ENCODE data around the gene PHF21B.

The PHF21B gene

GRCh38 chr22:44907765-44908737 is 101.8 kb downstream of the PHF21B start:
- no peak for TF ChIP-seq CTCF (IDR thresholded peaks at IDR 0.05)

- no peak for TF ChIP-seq CTCF (IDR thresholded peaks at IDR 0.05)
Measured at GRCh38 chr22:44906999-44907644, 102.7 kb downstream of the PHF21B start.

DNA sequence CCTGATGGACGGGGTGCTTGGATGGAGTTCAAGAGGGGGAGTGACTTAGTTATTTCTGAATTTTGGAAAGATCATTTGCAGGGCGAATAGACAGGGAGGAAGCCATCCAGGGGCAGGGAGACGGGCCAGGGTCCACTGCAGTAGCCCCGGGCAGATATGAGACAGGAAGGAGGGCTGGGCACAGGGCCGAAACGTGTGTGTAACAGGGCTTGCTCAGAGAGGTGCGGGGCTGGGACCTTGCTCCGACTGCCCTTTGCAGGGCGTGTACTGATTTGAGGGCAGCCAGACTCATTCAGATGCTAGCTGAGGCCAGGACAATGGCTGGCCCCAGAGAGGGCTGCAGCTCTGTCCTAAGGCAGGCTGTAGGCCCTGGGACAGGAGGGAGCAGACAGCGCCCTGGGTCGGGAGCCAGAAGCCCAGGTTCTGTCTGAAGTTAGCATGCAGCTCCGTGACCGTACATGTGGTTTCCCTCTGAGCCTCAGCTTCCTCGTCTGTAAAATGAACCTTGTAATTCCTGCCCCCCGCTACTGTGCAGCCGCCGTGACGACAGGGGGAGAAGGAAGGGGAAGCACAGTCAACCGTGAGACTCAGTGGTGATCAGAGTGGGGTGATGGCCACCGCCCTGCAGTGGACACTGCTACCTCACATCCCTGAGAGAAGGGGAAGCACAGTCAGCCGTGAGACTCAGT is 103.4 kb downstream of the PHF21B start:
- TF ChIP-seq CTCF (IDR thresholded peaks at IDR 0.05) = no peak

DNA sequence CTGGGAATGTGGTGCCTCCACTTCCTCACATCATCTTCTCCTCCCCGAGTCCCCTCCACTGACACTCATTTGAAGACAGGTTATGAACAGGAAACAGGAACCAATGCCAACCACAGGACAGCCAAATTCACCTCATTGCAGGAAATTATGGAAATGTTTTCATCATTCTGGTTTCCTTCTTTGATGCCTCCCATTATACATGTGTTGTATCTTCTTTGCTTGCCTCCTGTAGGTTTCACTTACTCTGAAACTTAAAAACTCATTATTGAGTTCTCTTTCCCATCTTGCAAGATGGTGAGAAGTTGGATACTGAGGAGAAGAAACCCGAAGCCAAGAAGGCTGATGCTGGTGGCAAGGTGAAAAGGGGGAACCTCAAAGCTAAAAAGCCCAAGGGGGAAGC is 108.5 kb downstream of the PHF21B start:
- no peak for TF ChIP-seq CTCF (IDR thresholded peaks at IDR 0.05)

GRCh38 chr22:44898236-44898635 is 111.6 kb downstream of the PHF21B start:
- TF ChIP-seq CTCF (IDR thresholded peaks at IDR 0.05) = no peak

- no peak for TF ChIP-seq CTCF (IDR thresholded peaks at IDR 0.05)
Measured at GRCh38 chr22:44895296-44896055, 114.3 kb downstream of the PHF21B start.

DNA sequence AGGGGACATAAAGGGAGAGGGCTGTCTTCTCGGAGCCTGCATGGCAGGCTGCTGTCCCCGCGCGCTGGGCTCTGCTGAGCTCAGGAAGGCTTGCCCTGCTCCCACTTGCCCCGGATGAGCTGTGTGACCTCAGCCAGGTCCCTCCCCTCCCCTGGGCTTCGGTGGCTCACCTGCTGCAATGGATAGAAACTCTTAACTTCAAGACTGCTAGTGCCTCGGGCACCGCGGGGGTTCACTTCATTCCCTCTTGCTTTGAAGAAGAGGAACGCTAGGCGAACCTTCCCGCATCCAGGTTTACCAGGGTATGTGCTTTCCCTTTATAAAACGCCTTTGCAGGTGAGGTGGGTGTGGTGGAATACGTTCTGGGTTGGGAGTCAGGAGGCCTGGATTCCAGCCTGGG is 115.0 kb downstream of the PHF21B start:
- TF ChIP-seq CTCF (IDR thresholded peaks at IDR 0.05) = no peak
